NCI-H526 treated with DMSO at 0.1 percent for 48 hours (cell line): ENCODE measurements around the gene FHAD1.
"Not testable (repeated sequence)": the region's sequence is repeated elsewhere in the genome, so short reads cannot be mapped to it uniquely, and the experiment has no call there.

Experiments used
- DNase-seq: peaks from one replicate; lab custom pipeline; 2025; lab: John Stamatoyannopoulos, UW

FHAD1 gene

DNA sequence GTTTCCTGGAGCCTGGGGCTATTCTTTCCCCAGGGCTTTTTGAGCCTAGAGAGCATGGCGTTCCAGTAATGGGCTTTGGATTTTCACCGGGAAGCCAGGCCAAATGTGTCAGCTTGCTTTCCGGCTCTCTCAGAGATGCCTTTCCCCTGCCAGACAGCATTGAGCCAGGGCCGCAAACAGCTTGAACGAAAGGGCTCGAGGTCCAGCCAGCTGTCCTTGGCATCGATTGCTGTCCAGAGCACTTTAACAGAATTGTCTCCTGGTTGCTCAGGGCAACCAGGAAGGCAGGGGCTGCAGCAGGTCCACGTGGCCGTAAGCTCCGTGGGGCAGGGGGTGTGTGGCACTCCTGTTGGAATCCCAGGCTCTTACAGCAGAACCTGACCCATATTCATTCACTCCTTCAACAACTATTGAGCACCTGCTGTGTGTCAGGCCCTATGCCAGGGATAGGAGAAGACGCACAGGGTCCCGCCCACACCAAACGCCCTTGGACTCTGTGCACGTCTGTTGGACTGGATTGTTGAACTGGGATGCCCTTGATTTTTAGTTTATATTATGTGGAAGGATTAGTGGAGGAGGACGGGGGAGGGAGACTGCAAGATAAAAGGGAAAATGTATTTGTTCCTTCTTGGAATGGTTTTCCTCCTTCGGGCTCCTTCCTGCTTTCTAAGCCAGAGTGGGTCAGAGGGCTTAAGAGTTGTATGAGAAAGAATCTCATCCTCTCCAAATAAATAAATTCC is 123.9 kb downstream of the FHAD1 start:
- no peak for DNase-seq

DNA sequence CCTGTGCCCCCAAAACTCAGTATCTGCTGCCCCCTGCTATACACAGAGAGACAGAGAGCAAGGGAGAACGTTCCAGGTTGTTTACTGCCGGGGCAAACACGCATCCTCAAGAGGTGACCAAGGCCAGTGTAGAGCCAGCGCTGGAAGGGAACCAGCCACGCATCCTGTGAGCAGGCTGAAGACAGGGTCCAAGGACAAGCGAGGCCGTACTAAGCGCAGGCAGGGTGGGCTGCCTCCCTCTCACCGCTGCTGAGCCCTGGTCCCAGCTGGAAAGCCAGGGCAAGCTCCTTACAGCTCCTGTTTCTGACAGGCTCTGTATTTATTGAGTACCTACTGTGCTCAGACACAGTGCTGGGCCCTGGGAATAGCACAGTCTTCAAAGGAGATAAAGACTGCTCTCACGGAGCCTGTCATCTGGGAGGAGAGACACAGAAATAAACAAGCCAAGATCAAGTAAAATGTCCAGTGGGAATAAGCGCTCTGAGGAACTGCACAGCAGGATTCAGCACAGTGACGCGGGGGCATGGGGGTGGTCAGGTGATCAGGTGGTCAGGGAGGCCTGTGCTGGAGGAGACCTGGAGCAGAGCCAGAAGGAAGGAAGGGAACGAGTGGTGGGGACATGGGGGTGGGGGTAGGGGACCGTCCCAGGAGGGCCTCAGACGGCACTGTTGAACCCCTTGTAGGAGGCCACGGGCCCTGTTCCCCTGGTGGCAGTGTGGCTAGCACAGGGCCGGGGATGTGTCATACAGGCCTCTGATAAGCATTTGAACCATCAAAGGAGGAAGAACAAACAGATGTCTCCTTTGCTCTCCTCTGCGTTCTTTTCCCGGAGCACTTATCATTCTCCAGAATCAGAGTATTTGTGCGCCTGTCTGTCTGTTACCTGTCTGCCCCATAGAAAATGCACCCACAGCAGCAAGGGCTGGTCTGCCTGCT is 124.9 kb downstream of the FHAD1 start:
- no peak for DNase-seq

DNA sequence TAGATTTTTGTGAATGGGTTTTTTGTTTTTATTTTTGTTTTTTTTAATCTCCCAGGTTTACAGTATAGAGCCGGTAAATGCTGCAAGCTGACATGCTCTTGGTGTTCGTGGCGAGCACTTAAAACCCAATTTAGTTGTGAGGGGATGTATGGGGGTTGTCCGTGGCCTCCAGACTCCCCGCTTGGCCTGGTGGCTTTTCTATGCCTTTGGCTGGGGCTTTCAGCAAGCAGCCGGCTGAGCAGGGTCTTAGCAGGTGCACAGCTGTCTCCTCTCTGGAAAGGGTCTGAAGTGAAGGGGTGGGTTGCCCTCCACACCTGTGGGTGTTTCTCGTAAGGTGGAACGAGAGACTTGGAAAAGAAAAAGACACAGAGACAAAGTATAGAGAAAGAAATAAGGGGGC is 131.7 kb downstream of the FHAD1 start:
- DNase-seq = no peak

DNA sequence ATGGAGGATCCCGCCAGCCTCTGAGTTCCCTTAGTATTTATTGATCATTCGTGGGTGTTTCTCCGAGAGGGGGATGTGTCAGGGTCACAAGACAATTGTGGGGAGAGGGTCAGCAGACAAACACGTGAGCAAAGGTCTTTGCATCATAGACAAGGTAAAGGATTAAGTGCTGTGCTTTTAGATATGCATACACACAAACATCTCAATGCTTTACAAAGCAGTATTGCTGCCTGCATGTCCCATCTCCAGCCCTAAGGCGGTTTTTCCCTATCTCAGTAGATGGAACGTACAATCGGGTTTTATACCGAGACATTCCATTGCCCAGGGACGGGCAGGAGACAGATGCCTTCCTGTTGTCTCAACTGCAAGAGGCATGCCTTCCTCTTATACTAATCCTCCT is 132.1 kb downstream of the FHAD1 start:
- not testable (repeated sequence) for DNase-seq

DNA sequence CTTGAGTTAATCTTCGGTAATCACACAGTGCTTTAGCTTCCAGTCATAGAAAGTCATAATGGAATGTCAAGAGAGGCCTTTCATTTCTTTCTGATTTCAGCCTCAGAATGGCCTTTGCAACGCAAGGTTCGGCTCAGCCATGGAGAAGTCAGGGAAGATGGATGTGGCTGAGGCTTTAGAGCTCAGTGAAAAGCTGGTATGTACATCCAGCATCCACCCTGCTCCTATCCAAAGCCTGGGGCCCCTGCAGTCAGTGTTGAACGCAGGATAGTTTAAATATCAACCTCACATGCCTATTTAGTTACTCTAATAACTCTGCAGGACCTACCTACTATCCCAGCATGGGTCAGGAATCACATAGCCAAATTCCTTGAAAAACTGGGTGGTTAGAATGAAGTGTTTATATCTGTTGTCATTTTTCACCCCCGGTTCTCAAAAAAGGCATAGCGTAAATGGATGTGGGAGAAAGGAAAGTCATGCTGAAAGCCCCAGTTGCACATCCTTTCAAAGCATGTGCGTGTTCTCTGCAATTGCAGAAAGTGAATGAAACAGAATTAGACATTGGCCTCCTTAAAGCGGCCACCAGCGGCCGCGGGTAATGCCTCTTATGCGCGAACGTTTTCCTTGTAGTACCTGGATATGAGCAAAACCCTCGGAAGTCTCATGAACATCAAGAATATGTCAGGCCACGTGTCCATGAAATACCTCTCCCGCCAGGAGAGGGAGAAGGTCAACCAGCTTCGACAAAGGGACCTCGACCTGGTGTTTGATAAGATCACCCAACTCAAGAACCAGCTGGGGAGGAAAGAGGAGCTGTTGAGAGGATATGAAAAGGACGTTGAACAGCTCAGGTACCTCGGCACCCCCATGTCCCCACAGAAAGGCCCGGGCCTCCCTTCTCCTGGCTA is 133.8 kb downstream of the FHAD1 start:
- no peak for DNase-seq

DNA sequence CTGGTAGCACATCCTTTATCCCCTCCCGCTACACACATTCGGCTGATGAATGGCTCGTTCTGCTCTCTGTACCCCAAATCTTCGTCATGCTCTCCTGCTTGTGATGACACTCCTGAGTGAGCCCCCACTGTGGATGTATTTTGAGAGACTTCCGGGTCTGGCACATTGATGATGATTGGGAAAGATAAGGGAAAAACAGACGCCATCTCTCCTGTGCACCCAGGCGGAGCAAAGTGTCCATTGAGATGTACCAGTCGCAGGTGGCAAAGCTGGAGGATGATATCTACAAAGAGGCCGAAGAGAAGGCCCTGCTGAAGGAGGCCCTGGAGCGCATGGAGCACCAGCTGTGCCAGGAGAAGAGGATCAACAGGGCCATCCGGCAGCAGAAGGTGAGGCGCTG is 134.8 kb downstream of the FHAD1 start:
- DNase-seq = no peak

DNA sequence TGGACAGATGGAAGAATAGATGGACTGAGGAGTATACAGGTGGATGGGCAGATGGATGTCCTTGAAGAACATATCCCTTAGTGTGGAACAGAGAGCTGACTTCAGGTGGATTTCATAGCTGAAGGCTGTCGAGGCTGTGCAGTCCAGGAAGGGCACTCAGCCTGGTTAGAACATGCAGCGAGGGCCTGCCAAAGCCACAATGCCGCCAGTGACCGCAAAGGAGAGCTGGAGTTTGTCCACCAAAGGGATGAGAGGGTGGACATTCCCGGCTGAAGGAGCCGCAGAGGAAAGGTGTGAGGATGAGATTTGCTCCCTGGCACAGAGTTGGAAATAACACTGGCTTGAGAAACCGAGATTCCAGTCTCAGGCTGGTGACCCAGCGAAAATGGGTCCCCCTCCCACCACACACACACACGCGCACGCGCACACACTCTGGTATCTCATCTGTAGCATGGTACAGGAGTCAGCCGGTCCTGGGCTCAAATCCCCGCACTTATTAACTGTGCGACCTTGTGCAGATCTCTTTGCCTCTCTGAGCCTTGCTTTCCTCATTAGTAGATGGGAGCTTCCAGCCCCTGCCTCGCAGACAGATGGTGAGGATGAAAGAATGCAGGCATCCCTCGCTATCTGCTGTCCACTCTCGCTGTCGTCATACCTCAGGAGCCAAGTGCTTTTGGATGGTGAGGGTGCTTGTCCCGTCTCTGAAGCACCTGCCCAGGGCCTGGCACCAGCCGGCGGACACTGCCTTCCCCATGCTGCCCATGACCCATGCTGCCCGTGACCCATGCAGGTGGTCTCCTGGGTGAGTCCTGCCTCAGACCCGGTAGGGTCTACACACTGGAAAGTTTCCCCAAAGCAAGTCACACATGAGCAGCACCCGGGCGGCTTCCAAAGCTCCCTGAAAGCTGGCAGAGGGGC is 135.8 kb downstream of the FHAD1 start:
- DNase-seq = no peak

DNA sequence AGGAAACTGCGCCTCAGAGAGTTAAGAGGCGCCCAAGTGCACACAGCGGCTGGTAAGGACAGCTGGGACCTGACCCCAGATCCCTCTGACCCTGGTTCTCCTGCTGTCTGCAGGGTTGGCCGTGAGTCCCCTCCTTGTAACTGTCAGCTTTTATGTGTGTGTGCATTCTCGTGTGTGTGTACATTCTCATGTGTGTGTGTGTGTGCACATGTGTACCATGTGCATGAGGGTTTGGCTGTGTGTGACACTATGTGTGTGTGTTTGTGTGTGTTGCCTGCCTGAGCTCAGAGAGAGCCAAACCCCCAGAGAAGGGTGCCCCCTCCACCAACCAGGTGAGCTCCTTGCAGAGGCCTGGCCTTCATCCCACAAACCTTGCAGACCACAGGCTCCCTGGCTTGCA is 136.8 kb downstream of the FHAD1 start:
- DNase-seq = no peak

DNA sequence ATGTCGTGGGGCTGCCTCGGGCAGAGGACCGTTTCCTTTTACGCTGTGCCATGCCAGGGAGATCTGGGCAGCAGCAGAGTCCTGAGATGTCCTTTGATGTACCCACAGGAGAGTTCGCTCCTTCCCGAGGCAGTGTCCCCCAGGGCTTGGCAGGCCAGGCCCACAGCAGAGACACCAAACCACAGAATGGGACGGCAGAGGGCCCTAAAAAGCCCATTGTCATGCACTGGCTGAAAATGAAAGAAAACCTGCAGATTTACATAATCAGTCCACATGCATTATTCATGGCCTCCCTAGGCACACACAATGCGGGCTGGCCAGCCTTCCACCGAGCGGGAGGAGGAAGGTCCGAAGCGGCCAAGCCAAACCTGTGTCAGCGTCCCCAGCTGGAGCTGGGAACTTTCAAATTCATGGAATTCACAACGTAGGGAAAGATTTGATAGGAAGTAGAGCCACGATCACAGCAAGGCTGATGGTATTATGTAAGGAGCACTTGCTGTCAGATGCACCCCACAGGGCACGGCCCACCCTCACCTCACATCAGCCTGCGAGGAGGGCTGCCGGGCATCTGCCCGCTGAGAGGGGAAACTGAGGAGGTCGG is 137.4 kb downstream of the FHAD1 start:
- DNase-seq = peak; percentile 28

DNA sequence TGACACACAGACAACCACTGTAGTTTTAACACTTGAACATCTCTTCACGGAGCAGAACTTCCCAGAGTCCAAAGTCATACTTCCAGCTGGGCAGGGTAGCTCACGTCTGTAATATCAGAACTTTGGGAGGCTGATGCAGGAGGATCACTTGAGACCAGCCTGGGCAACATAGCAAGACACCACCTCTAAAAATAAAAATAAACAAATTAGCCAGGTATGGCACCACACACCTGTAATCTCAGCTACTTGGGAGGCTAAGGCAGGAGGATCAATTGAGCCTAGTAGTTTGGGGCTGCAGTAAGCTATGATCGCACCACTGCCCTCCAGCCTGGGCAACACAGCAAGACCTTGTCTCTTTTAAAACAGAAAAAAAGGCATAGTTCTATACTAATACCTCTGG is 138.4 kb downstream of the FHAD1 start:
- no peak for DNase-seq

DNA sequence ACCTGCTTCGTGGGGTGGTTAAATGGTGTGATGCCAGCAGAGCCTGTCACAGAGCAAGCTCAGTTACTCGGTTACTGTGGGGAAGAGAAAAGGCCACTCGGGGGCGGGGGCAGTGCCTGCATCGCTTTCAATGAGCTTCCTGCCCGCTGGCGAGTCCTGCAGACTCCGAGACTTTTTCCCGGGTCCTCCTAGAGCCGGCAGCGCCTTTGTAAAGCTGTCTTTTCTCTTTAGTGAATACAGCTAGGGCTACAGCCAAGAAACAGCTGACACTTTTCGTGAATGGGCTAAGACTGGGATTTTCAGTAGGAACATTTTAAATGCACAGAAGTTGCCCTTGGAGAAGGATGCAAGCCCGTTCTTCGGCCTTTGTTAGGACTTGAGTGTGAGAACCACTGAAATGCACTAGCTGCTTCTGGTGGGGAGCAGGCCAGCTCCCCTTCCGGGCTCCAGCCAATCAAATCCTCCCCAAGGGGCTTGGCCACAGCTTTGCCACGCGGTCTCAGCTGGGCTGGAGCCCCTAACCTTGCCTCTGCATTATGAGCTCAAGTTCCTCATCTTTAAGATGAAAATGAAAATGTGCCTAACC is 139.2 kb downstream of the FHAD1 start:
- no peak for DNase-seq

DNA sequence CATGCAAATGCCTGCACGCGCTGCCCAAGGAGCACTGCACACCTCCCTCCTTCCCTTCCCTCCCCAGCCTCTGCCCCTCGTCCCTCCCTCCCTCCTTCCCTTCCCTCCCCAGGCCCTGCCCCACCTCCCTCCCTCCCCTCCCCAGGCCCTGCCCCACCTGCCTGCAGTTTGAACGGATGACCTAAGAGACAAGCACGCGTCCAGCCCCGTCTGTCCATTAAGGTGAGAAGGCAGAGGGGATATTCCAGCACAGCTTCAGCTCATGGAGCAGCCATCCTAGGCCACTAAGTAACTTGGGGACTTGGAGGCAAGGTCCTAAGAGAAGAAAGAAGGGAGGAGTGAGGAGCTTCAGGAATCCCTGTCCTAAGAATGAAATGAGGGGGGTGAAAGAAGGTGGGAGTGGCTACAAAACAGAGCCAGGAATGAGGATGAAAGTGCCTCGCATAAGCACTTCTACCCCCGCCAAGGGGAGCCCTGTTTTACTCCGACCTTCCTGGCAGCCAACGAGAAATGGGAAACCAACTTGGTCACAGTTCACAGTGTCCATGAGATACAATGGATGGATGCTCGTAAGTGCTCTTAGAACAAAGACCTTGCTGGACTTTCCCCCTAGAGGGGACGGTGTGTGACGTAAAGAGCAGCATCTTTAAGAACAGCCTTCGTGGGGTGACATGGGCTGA is 141.3 kb downstream of the FHAD1 start:
- DNase-seq = no peak

DNA sequence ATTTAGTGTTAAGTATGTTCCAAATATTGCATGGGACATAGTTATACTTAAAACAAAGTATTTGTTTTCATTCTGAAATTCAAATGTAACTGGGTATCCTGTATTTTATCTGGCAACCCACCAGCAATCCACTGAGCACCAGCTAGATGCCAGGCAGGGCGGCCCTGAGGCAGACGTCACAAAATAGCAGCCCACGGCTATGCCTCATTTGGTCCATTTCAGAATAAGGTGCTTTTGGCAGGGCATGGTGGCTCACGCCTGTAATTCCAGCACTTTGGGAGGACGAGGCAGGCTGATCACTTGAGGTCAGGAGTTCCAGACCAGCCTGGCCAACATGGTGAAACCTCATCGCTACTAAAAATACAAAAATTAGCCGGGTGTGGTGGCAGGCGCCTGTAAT is 142.8 kb downstream of the FHAD1 start:
- DNase-seq = not testable (repeated sequence)

DNA sequence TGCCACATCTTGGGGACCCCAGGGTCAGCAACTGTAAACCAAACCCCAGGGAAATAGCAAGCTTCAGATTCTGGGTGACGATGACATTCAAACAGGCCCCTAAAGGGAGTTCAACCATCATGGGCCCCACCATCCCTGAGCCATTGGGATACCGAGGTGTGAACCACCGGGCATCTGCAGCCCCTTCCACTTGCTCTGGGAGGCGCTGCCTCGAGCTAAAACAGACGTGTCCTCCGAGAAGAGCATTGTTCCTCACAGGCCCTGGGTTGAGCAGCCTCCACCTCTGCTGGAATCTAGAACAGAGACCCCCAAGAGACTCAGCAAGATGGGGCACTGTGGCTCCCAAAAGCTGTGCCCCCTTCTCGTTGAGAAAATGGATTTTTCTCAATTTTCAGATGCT is 143.6 kb downstream of the FHAD1 start:
- DNase-seq = no peak

DNA sequence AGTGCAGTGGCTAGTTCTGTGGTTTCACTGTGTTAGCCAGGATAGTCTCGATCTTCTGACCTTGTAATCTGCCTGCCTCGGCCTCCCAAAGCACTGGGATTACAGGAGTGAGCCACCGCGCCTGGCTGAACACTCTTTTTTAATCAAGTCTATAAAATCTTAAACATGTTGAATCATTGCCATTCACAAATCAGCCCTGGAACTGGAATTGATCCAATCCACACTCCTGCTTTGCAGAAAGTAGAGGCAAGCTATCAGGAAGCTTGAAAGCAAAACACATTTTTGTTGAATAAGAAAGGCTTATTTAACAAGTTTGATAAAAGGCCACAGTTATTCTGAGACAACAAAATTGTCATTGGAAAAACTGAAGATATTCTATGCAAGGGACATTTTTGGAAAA is 144.3 kb downstream of the FHAD1 start:
- DNase-seq = no peak

DNA sequence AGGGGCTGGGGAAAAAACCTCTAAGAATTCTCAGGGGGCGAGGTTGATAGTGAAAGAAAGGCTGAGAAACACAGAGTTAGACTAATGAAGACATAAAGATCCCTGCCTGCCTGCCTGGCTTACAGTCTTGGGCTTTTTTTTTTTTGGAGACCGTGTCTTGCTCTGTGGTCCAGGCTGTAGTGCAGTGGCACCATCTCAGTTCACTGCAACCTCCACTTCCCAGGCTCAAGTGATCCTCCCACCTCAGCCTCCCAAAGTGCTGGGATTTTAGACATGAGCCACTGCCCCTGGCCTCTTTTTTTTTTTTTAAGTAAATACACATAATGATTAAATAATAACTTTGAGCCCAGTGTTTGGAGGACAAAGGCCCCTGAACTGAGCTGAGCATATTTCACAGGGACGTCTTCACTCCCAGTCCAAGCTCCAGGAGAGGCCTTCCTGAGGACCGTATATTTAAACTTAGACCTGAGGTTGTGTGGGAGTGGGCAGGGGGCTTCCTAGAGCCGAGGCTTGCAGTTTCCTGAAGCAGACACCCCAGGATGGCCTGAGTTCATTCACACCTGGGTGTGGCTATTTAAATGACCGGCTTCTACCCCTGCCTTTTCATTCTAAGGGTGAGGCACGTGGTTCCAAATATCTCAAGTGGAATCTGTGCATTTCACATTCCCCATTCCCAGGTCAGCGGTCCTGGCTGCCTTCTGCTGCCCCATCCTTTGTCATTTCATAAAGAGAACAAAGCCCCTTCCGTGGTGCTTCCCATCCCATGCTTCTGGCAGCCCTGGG is 146.6 kb downstream of the FHAD1 start:
- no peak for DNase-seq

DNA sequence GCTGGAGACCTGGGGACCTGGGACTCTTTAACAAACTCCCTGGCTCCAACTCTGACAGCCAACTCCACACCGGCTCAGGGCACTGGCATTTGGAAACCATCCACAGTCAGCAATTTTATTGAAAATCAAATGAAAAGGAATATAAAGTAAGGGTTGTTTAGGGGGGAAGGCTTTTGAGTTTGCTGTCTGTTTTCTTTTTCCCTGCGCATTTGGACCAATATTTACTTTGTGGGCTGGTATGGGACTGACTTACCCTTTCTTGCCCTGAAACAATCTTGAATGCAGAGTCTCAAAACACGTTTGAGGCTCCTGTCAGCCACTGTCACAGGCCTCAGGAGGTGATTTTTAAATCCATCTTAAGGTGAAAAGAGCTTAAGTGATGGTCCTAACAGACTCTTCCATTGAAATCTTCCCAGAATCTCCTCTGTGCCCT is 147.3 kb downstream of the FHAD1 start:
- no peak for DNase-seq

DNA sequence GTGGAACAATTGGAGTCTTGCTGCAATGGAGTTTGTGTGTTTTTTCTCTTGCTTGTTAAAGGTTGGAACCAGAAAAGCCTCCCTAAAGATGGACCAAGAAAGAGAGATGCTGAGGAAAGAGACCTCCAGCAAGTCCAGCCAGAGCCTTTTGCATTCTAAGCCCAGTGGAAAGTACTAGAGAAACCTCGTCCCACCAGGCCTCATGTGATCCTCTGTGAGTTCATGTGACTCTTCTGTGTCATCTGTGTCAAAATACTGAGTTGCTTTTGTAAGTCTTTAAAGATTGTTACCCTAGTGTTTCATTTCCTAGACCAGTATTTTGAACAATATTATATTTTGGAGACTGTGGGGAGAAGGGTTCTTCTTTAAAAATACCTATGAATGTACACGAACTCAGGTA is 150.2 kb downstream of the FHAD1 start:
- DNase-seq = no peak

DNA sequence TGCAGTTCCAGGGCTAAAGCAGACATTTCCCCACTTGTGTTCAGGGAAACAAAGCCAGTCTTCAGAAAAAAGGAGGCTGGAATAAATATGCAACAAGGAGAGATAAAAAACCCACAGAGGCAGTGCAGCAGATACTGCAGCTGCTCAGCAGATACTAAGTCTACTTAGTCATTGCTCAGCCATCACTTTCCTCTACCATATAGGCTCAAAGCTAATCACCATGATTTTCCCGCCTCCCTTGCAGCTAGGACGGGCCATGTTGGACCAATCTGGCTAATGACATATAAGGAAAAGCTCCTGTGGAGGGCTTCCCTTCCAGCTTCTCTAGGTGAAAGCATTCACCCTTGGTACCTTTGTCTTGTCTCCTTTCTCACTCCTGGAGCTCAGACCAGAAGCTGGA is 152.7 kb downstream of the FHAD1 start:
- no peak for DNase-seq
